IMR-90 (cell line): ENCODE measurements around the gene SF3B5. TPM values are rescaled to one million over a fixed set of nuclear protein-coding genes. Genes with fewer than 3 reads are reported as not detected.

Source experiments
- ATAC-seq: fragments of 200-7000 bp; cut with Tn5 transposase; 2 replicates; pipeline ENCODE4 v1.9.1; 2020; ENCODE audit warnings: low read depth, mild to moderate bottlenecking, moderate library complexity
- BruUV-seq: library from RNA; stranded (reverse); fragments of 400-500 nt; replicated peaks from 2 replicates; lab custom pipeline; 2021; lab: Mats Ljungman, UMichigan
- CTCF ChIA-PET: fragments of 300-600 bp; formaldehyde crosslinking; extraction: SDS; loops from one replicate; lab custom pipeline; 2021; ENCODE audit warnings: antibody characterized with exemption; lab: Yijun Ruan, JAX
- POLR2A ChIA-PET: fragments of 300-600 bp; sonication (Branson Sonifier 250); formaldehyde crosslinking; loops from one replicate; lab custom pipeline; 2022; ENCODE audit warnings: antibody characterized with exemption; ENCODE audit not compliant: unreplicated experiment; lab: Charles Lee
- DNase-seq: peaks from one replicate; pipeline ENCODE4 v3.0.0; 2013
- H2AFZ ChIP-seq: replicated peaks from 2 replicates; pipeline ENCODE3; 2013; ENCODE audit warnings: low read length, mild to moderate bottlenecking; ENCODE audit not compliant: poor library complexity
- H2AK5ac ChIP-seq: 2 replicates; pipeline ENCODE4 v1.6.1; 2013; ENCODE audit warnings: low read depth, low read length, inconsistent platforms
- H2AK9ac ChIP-seq: replicated peaks from 2 replicates; pipeline ENCODE3; 2013; ENCODE audit warnings: mild to moderate bottlenecking, low read depth, low read length, moderate library complexity; ENCODE audit not compliant: poor library complexity
- H2BK120ac ChIP-seq: 2 replicates; pipeline ENCODE4 v1.6.1; 2013; ENCODE audit warnings: low read depth, low read length, inconsistent platforms
- H2BK15ac ChIP-seq: 3 replicates; pipeline ENCODE4 v1.6.1; 2013; ENCODE audit warnings: low read depth, low read length, inconsistent platforms
- H2BK20ac ChIP-seq: 2 replicates; pipeline ENCODE4 v1.6.1; 2013; ENCODE audit warnings: low read depth, mild to moderate bottlenecking, inconsistent platforms, low read length, moderate library complexity
- H2BK5ac ChIP-seq: 2 replicates; pipeline ENCODE4 v1.6.1; 2013; ENCODE audit warnings: mild to moderate bottlenecking, low read depth, low read length, inconsistent platforms; ENCODE audit not compliant: poor library complexity, severe bottlenecking
- H3K14ac ChIP-seq: replicated peaks from 2 replicates; pipeline ENCODE4 v1.6.1; 2013; ENCODE audit warnings: low read depth, low read length, inconsistent platforms
- H3K18ac ChIP-seq: 2 replicates; pipeline ENCODE4 v1.6.1; 2013; ENCODE audit warnings: low read depth, low read length, control low read depth
- H3K23ac ChIP-seq: 2 replicates; pipeline ENCODE4 v1.6.1; 2013; ENCODE audit warnings: low read depth, low read length, inconsistent platforms
- H3K27ac ChIP-seq: 2 replicates; pipeline ENCODE4 v1.5.1; 2013; ENCODE audit warnings: mild to moderate bottlenecking, control low read depth, low read length; ENCODE audit not compliant: insufficient read depth
- H3K27me3 ChIP-seq: 2 replicates; pipeline ENCODE4 v1.6.1; 2013; ENCODE audit warnings: low read length; ENCODE audit not compliant: control insufficient read depth, insufficient read depth
- H3K36me3 ChIP-seq: 2 replicates; pipeline ENCODE4 v1.6.1; 2013; ENCODE audit warnings: low read length, mixed read lengths; ENCODE audit not compliant: control insufficient read depth, insufficient read depth
- H3K4ac ChIP-seq: 2 replicates; pipeline ENCODE4 v1.6.1; 2013; ENCODE audit warnings: low read depth, low read length, inconsistent platforms
- H3K4me1 ChIP-seq: 2 replicates; pipeline ENCODE4 v1.6.1; 2013; ENCODE audit warnings: low read length, mixed read lengths; ENCODE audit not compliant: control insufficient read depth, insufficient read depth
- H3K4me2 ChIP-seq: 2 replicates; pipeline ENCODE4 v1.6.1; 2013; ENCODE audit warnings: low read depth, mild to moderate bottlenecking, control low read depth, low read length, moderate library complexity
- H3K4me3 ChIP-seq: 2 replicates; pipeline ENCODE4 v1.5.1; 2013; ENCODE audit warnings: low read depth, mild to moderate bottlenecking, control low read depth, low read length, moderate library complexity; ENCODE audit not compliant: insufficient read depth
- H3K56ac ChIP-seq: 2 replicates; pipeline ENCODE4 v1.6.1; 2013; ENCODE audit warnings: low read length, inconsistent platforms; ENCODE audit not compliant: insufficient read depth; ENCODE audit errors: extremely low read depth
- H3K79me1 ChIP-seq, 2 experiments: 2 replicates each; pipeline ENCODE4 v1.6.1; 2013; ENCODE audit warnings: low read length in 2 of 2, inconsistent platforms in 1 of 2, low read depth in 1 of 2
- H3K9ac ChIP-seq: 2 replicates; pipeline ENCODE4 v1.6.1; 2013; ENCODE audit warnings: low read depth, low read length, control low read depth
- H3K9me1 ChIP-seq: 2 replicates; pipeline ENCODE4 v1.6.1; 2013; ENCODE audit warnings: low read length, inconsistent platforms; ENCODE audit not compliant: insufficient read depth
- H3K9me3 ChIP-seq: 2 replicates; pipeline ENCODE4 v1.6.1; 2013; ENCODE audit warnings: low read length; ENCODE audit not compliant: control insufficient read depth, insufficient read depth
- H4K20me1 ChIP-seq: 2 replicates; pipeline ENCODE4 v1.6.1; 2013; ENCODE audit warnings: low read length, inconsistent platforms; ENCODE audit not compliant: insufficient read depth
- H4K5ac ChIP-seq: 2 replicates; pipeline ENCODE4 v1.6.1; 2013; ENCODE audit warnings: mild to moderate bottlenecking, low read depth, low read length, control low read depth
- H4K8ac ChIP-seq, 2 experiments: 2 replicates each; pipeline ENCODE4 v1.6.1; 2013; ENCODE audit warnings: low read depth in 2 of 2, low read length in 2 of 2, control low read depth in 1 of 2, inconsistent platforms in 1 of 2
- H4K91ac ChIP-seq: 2 replicates; pipeline ENCODE4 v1.6.1; 2013; ENCODE audit warnings: low read depth, low read length, inconsistent platforms; ENCODE audit not compliant: insufficient read depth
- CHD1 ChIP-seq: IDR thresholded peaks from 2 replicates; pipeline ENCODE4 v1.6.1; 2012; ENCODE audit warnings: low read depth, low read length, improper control_type of control experiment
- ELK1 ChIP-seq: fragments of 150-350 bp; IDR thresholded peaks from 2 replicates; pipeline ENCODE4 v1.6.1; 2016; ENCODE audit warnings: low read depth, mild to moderate bottlenecking, low read length, moderate library complexity, borderline replicate concordance
- FOS ChIP-seq: fragments of 150-350 bp; IDR thresholded peaks from 2 replicates; pipeline ENCODE4 v1.6.1; 2016; ENCODE audit warnings: low read depth, low read length
- MAFK ChIP-seq: IDR thresholded peaks from 2 replicates; pipeline ENCODE4 v1.6.1; 2012; ENCODE audit warnings: low read depth, low read length, improper control_type of control experiment
- MAZ ChIP-seq: IDR thresholded peaks from 2 replicates; pipeline ENCODE4 v1.6.1; 2012; ENCODE audit warnings: low read depth, mild to moderate bottlenecking, low read length, improper control_type of control experiment, moderate library complexity, borderline replicate concordance
- POLR2A ChIP-seq: IDR thresholded peaks from 2 replicates; pipeline ENCODE4 v1.6.1; 2012; ENCODE audit warnings: mild to moderate bottlenecking, low read depth, low read length
- RAD21 ChIP-seq: IDR thresholded peaks from 2 replicates; pipeline ENCODE4 v1.6.1; 2012; ENCODE audit warnings: low read length, improper control_type of control experiment
- RFX5 ChIP-seq: IDR thresholded peaks from 2 replicates; pipeline ENCODE4 v1.8.0; 2012; ENCODE audit warnings: low read depth, mild to moderate bottlenecking, low read length, moderate library complexity
- SMC3 ChIP-seq: fragments of 150-350 bp; IDR thresholded peaks from 2 replicates; pipeline ENCODE4 v1.6.1; 2016; ENCODE audit warnings: low read depth, mild to moderate bottlenecking, antibody characterized with exemption, low read length, moderate library complexity
- WGBS, 2 experiments: methylation state at CpG; one replicate each; pipeline versions ENCODE4 v1.1.5 to v1.1.7; 2013; ENCODE audit warnings: missing lambda C conversion rate in 2 of 2; ENCODE audit not compliant: insufficient read length in 1 of 2; ENCODE audit errors: extremely low coverage in 2 of 2; 5-methylcytosine and 5-hydroxymethylcytosine counted together
- dilution Hi-C: fragments of 300-500 bp; cut with HindIII; formaldehyde crosslinking; loops from one replicate; pipeline ENCODE4 v1.14.3; 2018; ENCODE audit warnings: low sequenced_read_pairs; ENCODE audit not compliant: unreplicated experiment
- in situ Hi-C: fragments of 300-500 bp; cut with MboI; formaldehyde crosslinking; loops from 3 replicates; pipeline ENCODE4 v1.14.3; 2019; ENCODE audit warnings: low sequenced_read_pairs, inconsistent platforms, mixed read lengths
- intact Hi-C: fragments of 100-400 bp; cut with micrococcal nuclease; formaldehyde crosslinking; loops from 2 replicates; pipeline ENCODE4 v1.10.0; 2022
- polyA plus RNA-seq, 3 experiments: library from polyadenylated mRNA; depleted of rRNA; stranded (reverse); fragments of >200 nt; gene quantifications; 2 replicates each; pipeline ENCODE4 v1.2.3, GENCODE V29; 2012; ENCODE audit warnings: low replicate concordance in 1 of 3
- total RNA-seq: library from RNA; depleted of rRNA; stranded (reverse); fragments of >200 nt; gene quantifications from 2 replicates; pipeline ENCODE4 v1.2.3, GENCODE V29; 2012
- TF ChIP-seq, protein P1 (sequence below): conservative IDR thresholded peaks from 2 replicates; pipeline ENCODE4 v1.5.1; 2012; ENCODE audit warnings: mild to moderate bottlenecking, low read depth, low read length, improper control_type of control experiment

Gene SF3B5
- total and polyA plus RNA-seq, 2 of the 4 experiments (the other 2 are of a cell fraction), result 227 to 333 TPM

DNA sequence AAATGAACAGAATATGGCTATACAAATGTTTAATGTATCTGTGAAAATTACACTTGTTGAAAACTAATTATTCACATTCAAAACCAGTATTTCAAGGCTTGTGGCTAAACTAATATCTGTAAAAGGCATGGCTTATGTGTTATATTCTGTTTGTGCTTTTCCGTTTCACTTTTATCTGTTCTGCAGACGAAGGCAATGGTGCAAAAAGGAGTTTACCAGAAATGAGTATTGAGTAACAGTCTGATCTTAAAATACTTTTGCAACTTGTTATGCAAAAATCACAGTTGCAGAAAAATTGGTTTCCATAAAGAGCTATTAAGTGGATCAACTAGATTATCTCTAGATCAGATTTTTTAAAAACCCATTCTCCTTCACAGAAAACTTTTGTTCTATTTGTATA, 45.5 kb upstream of the SF3B5 start:
- no peak for DNase-seq
- Histone ChIP-seq H3K9me3 (no peaks in the 10 kb centered on the region), H3K56ac (no peak overlapping the region), H3K9ac (no peak overlapping the region), H3K79me1 (no peaks in the 10 kb centered on the region), H2AK5ac (no peak overlapping the region), H2BK120ac (no peak overlapping the region), H2AK9ac (no peak overlapping the region), H2BK20ac (no peak overlapping the region), H2AFZ (no peak overlapping the region), H3K27ac (no peak overlapping the region), H2BK15ac (no peak overlapping the region), H4K20me1 (no peaks in the 10 kb centered on the region), H3K4me2 (no peak overlapping the region), H4K8ac (no peak overlapping the region), H3K14ac (no peak overlapping the region), H3K27me3 (no peaks in the 10 kb centered on the region; the same call in 1 of the 2 replicates), H3K4me3 (no peak overlapping the region), H3K4me1 (no peaks in the 10 kb centered on the region), H3K4ac (no peak overlapping the region), H3K9me1 (no peaks in the 10 kb centered on the region; the same call in 1 of the 2 replicates), H3K23ac (no peak overlapping the region), H3K18ac (no peak overlapping the region), H3K36me3 (no peaks in the 10 kb centered on the region), H4K5ac (no peak overlapping the region), H4K91ac (no peak overlapping the region), H2BK5ac (no peak overlapping the region)
- dilution Hi-C loops, result no loop called here
- 100% methylated on average over 1 of the region's 2 CpGs; no CpG with 5 or more reads in 1 of the 2 experiments for WGBS, 2 experiments
- CTCF ChIA-PET, result interaction anchor here (0.6 kb wide), 1 partner anchor 18 kb away, joined by 3 read pairs; no protein-coding TSS in a partner anchor
- in situ Hi-C loops, result no loop called here
- no peak for ATAC-seq
- no TSS peak for BruUV-seq
- TF ChIP-seq ELK1 (no peak), CHD1 (no peak), SMC3 (no peak), POLR2A (no peak), MAFK (no peak), RFX5 (no peak), FOS (no peak), MAZ (no peak), RAD21 (no peak)
- TF ChIP-seq, protein P1, sequence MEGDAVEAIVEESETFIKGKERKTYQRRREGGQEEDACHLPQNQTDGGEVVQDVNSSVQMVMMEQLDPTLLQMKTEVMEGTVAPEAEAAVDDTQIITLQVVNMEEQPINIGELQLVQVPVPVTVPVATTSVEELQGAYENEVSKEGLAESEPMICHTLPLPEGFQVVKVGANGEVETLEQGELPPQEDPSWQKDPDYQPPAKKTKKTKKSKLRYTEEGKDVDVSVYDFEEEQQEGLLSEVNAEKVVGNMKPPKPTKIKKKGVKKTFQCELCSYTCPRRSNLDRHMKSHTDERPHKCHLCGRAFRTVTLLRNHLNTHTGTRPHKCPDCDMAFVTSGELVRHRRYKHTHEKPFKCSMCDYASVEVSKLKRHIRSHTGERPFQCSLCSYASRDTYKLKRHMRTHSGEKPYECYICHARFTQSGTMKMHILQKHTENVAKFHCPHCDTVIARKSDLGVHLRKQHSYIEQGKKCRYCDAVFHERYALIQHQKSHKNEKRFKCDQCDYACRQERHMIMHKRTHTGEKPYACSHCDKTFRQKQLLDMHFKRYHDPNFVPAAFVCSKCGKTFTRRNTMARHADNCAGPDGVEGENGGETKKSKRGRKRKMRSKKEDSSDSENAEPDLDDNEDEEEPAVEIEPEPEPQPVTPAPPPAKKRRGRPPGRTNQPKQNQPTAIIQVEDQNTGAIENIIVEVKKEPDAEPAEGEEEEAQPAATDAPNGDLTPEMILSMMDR, result no peak
- POLR2A ChIA-PET, result no interaction called here
- intact Hi-C loops, result no loop called here
